GM21619 (cell line): ENCODE measurements around the gene KRTAP29-1.

Experiments
- ATAC-seq: cut with Tn5 transposase; IDR thresholded peaks from one replicate; pipeline ENCODE4 v1.9.1; 2021; ENCODE audit not compliant: unreplicated experiment

KRTAP29-1 gene

DNA sequence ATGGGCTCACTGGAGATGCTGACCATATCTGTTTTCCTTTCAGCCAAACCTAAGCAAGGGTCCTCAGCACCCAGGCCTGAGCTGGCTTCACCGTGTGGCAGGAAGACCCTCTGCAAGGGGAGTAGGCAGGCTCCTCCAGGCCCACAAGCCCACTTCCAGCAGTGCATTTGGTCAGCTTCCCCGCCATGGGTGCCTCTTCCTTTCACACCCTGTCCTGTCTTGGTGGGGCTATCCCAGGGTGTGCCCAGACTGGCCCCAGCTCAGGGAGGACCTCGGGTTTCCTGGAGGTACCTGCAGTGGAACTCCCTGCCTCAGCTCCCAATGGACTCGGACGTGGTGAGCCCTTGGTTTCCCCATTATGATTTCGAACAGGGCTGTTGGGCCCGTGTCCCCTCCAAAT is 25.6 kb upstream of the KRTAP29-1 start:
- no peak for ATAC-seq

DNA sequence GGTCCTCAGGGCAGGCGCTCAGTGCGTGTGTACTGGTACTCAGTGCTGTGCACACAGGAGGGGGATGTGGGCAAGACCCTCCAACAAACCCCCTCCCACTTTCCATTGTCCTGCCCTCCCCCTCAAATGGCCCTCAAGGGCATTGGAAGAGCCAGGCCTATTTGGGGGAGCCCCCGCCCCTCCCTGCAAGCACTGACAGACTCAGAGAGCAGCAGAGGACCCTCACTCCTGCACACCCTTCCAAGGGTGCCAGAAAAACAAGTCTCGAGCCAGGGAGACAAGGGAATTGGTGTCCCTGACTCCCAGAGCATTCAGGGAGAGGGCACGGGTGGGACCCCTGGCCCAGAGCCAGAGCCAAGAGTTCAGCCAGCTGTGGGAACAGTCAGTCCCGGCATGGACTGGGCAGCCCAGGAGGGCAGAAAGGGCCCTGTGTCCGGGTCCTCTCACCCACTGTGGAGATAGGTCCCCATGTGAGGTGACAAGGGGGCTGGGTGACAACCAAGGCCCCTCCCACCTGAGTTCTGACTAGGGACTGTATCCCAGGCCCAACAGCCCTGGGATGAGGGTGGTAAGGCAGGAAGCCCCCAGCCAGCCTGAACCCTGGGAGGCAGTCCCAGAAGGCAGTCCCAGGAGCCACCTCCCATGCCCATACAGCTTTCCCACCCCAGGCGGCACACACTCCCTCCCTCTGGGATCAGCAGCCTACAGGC is 24.9 kb upstream of the KRTAP29-1 start:
- ATAC-seq: no peak

DNA sequence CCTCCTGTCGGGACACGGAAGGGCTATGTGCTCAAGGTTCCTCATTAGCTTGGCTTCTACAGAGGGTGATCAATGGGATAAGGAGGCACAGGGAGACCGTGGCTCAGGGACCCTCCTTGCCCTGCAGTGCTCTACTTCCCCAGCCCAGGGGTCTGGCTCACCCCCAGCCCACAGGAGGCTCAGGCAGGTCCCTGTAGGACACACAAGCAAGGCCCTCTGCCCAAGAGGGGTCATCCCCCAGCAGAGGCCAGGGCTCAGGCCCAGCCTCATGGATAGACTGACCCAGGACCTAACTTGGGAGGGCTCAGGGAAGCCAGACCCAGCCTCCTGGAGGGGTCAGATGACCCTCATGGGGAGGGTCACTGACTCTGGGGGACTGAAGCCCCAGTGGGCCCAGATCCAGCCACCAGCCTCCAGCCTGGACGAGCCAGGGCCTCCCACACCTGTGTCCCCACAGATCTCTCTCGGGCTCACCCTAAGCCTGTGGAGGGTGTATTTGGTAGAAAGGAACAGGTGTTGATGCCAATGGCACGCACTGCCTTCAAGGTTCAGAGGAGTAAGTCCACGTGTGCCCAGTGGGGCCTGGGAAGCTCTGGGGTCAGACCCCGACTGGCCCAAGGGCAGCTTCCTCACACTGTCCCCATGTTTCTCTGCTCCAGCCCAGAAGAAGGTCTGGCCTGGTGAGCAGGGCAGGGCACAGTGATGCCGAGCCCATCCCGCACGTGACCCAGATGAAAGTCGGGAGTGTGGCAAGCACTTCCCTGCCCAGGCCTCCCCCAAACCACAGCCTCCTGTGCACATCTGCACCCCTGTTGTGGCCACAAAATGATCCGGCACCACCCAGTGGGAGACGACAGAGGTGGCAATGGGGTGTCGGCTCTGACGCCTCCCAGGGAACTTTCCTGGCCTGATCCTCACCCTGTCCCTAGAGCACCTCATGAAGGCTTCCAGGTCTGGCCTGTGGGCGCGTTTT is 23.8 kb upstream of the KRTAP29-1 start:
- ATAC-seq: no peak

GRCh38 chr17:41325611-41326010 is 23.0 kb upstream of the KRTAP29-1 start:
- ATAC-seq: no peak

DNA sequence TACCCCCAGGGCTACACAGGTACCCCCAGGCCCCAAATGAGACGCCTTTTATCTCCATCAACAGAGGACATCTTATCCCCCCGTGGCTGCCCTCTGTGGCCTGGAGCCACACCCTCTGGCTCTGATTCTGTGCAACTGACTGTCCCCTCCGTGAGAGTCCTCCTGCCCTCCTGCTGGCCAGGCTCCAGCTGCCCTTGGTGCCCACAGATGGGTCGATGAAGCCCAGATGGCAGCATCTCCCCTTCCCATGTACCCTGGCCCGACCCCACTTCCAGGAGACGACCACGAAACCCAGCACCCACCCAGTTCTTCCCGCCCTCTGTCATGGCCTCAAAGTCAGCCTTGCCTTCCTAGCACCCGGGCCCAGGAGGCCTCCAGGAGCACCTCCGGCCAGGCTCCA is 22.5 kb upstream of the KRTAP29-1 start:
- no peak for ATAC-seq

DNA sequence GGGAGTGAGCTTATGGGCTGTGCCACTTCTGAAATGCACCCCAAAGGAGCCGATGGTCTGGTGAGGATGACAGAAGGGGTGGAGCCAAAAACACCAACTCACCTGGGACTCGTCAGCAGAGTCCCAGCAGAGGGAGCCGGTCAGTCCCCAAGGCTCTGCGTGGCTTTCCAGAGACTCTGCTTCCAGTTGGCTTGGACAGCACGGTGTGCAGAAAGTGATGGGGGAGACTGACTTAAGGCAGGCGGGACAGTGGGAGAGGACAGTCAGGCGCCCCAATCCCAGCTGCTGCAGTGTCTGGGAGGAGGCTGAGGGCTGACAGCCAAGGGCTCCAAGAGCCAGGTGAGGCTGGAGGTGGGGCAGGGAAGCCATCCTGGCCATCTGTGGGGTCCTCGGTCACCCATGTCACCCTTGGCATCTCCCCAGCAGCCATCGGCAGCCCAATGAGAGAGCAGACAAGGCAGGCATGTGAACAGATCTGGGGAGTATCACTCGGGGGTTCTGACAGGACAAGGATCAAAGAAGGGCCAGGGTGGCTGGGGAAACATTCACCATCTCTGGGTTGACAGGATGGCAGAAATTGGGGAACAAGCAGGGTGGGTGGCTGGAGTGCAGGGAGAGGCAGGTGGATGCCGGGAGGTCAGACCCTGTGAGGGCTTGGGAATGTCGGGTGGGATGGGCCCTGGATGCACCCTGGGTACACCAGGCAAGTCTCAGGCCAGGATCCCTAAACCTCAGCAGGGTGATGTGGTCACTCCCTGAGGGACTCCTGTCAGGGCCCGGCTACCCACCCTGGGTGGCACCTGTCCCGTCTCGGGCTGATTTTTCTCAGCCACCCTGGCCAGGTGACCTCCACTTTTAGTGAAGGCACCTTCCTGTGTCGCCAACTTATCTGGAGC is 21.8 kb upstream of the KRTAP29-1 start:
- no peak for ATAC-seq

DNA sequence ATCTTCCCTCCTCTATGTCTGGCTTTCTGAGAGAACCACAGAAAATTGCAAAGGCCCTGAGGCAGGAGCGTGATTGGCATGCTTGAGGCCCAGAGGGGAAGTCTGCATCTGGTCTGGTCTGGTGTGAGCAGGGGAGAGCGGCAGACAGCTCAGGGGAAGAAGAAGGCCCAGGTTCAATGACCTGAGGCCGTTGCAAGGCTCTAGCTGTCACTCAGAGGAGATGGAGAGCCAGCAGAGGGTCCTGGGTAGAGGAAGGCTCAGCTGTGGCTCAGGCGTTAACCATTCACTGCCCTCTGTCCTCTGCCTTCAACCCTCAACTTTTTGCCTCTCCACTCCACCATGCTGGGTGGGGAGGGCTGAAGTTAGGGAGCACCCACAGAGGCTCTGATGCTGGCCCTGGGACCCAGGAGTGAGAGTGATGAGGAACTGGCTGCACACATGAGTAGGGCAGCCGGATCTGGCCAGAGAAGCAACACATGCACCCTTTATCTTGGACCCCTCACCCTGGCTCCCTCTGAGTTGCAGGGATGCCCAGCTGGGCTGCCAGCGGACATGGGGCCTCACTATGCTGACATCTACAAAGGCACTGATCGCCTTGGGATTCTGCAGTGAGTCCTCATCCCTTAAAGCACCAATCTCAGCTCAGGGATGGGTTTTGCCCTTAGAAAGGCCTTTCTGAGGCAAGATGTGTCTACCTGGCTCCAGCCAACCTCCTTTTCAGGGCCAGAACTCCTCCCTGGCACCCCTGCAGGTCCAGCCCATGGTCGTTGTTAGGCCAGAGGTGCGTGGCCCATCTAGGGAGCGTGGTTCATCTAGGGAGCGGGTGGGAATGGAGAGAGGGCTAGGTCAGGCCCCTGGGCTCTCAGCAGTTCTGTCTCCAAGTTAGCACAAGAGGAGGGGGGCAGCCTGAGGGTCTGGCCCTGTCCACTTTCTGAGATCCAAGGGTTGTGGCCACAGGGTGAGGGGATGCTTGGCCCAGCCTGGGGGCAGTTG is 20.5 kb upstream of the KRTAP29-1 start:
- no peak for ATAC-seq

DNA sequence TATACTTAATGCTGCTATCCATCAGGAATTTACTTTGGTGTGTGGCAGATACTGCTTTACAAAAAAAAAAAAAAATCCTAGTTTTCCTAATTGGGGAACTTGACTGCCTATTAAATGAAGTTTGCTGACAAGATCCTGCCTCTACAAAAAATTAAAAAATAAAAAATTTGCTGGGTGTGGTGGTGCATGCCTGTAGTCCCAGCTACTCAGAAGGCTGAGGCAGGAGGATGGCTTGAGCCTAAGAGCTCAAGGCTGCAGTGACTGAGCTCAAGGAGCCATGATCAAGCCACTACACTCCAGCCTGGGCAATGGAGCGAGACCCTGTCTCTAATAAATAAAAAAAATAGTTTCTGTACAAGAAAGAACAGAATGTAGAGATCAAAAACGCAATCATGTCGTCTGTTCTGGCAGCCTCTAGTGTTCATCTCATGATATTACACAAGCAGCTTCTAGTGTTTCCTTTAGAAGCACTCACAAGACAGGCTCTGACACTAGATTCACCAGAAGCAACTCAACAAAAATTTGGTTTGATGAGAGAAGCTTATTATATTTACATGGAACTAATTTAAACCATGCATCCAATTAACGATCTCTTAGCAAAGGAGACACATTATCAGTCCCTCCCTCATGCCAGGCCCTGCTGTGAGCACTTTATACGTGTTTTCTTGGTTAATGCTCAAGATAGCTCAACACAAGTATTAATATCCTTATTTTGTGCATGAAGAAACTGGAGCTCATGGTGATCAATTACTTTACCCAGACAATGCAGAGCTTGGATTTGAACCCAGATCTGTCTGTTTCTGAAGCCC is 19.6 kb upstream of the KRTAP29-1 start:
- no peak for ATAC-seq

DNA sequence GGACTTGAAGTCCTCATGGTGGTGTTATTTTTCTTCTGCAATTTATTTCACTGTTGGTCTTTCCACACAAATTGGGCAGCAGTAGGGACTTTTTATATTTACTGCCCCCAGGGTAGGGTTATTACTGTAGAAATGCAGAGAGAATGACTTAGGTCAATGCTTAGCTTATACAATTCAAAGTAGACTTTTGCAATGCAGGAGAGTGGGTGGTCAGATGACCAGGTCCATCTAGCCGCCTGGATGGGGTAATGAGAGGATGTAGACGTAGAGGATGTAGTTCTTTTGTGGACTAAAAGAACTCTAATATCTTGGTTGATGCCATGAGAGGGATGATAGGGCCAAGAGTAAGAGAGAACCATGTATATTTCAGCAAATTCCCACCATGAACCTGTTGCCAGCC is 15.6 kb upstream of the KRTAP29-1 start:
- no peak for ATAC-seq

DNA sequence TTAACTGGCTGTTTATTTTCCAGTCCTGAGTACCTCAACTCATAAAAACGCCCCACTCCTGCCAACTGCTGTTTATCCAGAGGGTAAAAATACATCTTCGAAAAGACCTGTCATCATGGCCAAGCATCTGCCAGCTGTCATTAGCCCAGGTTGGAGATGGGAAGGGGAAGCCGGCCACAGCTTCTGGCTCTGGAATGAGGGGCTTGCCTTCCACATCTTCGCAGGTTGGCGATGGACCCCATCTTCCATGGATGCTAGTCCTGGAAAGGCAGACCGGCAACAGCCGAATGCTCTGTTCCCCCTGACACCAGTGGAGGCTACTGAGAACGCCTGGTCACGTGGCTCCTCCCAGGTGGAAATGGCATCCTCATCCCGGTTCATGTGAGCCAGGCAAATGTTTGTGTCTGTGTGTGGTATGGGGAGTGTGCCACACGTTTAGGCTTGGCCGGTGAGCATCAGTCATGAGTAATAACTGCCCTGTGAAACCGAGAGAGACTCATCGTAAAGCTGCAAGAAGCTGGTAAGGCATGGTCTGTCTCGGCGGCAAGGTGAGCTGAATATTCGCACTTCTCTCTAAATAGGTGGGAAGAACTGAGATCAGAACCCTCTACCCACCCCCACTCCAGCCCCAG is 13.3 kb upstream of the KRTAP29-1 start:
- no peak for ATAC-seq

- ATAC-seq: no peak
Measured at GRCh38 chr17:41315204-41315794, 12.6 kb upstream of the KRTAP29-1 start, which contains the start of gene KRTAP17-1. Gene KRTAP17-1 (minus strand): TSS chr17:41315710. CDS start chr17:41315650, 60 bp downstream.

DNA sequence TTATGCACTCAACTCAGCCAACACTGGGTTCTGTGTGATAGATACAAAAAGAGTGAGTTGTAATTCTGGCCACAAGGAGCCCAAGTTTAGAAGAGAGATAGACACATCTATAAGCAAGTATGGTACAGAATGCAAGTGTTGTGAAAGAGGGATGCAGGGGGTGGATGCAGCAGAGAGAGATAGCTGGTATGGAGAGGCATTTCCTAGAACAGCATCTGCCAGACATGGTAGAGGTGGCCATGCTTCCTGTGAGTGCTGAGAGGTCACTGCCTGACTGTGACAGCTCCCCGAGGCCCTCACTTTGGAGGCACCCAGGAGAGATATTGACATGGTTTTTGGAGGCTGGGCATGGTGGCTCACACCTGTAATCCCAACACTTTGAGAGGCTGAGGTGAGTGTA is 8.5 kb upstream of the KRTAP29-1 start:
- no peak for ATAC-seq

DNA sequence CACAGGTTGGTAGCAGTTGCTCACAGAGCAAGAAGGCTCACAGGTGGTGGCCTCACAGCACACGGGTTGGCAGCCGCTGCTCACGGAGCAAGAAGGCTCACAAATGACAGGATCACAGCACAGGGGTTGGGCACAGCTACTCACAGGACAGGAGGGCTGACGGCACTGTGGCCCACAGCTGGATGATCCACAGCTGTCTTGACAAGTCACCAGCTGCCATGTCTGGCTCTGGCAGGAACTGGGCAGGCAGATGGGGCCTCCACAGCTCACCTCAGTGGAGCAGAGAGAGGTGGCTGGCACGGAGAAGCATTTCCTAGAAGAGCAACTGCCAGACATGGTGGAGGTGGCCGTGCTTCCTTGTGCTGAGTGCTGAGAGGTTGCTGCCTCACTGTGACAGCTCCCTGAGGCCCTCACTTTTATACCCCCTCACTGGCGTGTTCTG is 6.3 kb upstream of the KRTAP29-1 start, which contains the start of gene KRTAP16-1:
Gene KRTAP16-1 (minus strand): TSS at position 392 of the 442 bp plus-strand sequence. CDS start 56 bp downstream, at position 336.
- no peak for ATAC-seq

- ATAC-seq: no peak
Measured at GRCh38 chr17:41308251-41308917, 5.7 kb upstream of the KRTAP29-1 start.

GRCh38 chr17:41307647-41308046 is 5.0 kb upstream of the KRTAP29-1 start:
- no peak for ATAC-seq

DNA sequence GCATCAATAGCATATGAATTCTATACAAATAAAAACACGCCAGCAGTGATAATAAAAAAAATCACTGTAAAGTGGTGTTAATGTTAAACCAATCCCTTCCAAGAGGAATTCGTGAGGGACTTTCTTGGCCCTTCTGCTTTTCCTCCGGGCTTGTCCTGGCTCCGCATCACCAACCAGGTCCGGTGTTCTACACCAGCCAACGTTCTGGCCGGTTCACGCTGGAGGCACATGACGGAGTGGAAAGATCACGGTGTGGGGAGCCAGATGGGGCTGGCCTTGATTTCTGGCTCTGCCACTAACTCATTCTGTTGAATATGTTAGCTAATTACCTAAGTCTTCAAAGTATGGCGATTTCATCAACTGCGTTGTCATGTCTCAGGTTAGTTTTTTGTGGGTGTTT is 1.4 kb upstream of the KRTAP29-1 start:
- no peak for ATAC-seq

DNA sequence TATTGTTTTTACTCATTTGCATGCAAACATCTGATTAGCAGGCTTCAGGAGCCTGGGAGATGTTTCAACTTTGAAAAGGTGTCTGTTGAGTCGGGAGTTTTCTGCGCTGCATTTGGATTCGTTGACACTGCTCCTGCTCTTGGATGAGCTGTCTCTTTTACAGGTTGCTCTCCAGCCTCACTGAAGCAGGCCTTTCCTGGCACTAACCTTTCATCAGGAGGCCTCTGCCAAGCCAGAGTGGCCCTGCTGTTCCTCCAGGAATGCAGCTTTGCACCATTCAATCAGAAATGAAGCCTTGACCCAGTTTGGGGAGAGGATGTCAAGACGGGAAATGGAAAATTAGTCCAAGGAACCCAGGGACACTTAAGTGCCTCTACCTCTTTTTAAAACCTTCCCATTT is 330 bp upstream of the KRTAP29-1 start:
- ATAC-seq: no peak
